NCI-H345 (cell line): Measurements from ENCODE around the gene C9orf152.
"Not testable (repeated sequence)": the region's sequence is repeated elsewhere in the genome, so short reads cannot be mapped to it uniquely, and the experiment has no call there.

ENCODE experiments used
- DNase-seq: peaks from one replicate; lab custom pipeline; 2025; lab: John Stamatoyannopoulos, UW

The C9orf152 gene

DNA sequence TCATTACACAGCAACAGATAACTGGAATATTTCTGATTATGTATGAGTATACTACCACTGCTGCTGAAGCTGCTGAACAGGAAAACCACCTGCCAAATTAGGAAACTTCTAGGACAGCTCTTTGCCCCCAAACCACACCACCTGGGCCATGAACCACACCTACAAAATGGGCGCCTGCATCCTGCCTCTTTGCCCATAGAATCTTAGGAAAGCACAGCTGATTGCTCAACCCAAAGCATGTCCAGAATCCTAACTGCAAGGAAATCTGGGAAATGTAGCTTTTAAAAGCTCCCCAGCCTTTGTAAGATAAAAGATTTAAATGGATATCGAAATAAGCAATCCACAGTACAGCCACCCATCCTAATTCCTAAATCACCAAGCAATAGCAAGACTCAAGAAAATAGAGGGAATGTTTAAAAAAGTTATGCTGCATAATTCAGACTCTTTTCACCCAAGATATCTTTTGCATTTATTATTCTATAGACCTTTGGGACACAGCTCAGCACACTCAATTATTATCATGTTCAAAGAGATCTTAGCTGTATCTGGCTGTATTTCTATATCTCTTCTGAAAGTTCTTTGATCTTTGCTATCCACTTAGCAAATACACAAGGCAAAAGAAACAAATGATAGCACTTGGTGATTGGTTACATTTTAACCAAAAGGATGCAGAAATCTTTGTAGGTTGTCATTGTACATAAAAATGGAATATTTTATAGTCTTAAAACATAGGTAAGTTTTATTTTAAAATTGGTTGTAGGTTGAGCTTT is 6.8 kb upstream of the C9orf152 start:
- DNase-seq, result no peak

DNA sequence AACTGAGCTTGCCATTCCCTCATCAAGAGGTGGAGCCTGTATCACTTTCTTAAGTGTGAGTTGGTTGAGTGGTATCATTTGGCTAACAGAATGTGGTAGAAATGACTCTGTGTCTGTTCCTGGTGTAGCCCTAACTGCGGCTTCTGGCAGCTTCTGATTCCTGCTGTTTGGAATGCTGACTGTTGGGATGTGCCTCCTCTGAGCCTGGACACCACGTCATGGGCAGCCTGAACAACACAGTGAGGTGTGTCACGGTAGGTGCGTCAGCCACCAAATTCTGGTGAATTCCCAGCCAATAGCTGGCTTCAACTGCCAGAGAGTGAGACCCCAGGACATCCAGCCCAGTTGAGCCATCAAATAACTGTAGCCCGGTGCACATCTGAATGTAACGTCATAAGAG is 6.1 kb upstream of the C9orf152 start:
- DNase-seq, result no peak

DNA sequence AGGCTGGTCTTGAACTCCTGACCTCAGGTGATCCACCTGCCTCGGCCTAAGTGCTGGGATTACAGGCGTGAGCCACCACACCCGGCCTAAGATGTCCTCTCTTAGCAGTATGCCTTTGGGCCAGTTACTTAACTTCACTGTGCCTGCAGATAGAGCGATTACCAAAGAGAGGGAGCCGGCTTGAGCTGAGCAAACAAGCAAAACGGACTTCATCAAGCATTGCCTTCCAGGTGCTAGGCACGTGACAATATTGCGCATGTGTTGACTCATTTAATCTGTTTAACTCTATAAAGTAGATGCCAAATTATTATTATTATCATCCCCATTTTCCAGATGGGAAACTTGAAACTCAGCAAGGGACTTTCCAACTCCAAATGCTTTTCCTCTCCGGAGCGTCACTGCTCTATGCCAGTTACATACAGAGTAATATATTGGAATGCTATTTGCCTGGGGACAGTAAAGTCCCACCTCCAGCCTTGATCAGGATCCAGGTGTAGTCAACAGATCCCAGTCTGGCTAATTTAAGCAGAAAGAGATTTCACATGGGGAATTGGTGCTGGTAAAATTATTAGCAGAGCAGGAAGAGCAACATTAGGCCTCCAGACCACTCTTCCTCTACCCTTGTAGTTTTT is 5.6 kb upstream of the C9orf152 start:
- DNase-seq, result no peak

DNA sequence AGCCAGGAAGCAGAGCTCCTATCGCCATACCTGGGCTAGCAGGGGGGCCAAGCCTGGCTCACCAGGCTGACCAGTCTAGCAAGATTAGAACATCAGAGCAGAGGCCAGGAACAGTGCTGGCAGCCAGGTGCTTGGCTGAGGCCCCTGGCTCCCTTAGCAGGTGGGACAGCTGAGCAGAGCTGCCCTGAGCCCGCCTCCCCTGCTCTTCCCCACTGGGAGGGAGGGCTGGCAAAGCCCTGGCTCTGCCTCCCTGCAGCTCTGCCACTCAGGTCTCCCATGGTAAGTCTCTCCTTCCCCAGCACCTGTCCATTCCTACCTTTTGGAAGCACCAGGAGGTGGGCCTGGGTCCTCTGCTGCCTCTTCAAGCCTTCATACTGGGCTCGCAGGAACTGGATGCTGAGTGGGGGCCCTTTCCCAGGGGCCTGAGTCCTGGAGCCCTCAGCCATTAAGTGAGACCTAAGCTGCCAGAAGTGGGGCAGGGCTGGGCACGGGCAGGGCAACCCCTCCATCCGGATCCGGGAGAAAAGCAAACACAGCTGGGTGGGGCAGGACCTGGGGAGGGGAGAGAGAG is 803 bp downstream of the C9orf152 start:
- peak; percentile 61 for DNase-seq

DNA sequence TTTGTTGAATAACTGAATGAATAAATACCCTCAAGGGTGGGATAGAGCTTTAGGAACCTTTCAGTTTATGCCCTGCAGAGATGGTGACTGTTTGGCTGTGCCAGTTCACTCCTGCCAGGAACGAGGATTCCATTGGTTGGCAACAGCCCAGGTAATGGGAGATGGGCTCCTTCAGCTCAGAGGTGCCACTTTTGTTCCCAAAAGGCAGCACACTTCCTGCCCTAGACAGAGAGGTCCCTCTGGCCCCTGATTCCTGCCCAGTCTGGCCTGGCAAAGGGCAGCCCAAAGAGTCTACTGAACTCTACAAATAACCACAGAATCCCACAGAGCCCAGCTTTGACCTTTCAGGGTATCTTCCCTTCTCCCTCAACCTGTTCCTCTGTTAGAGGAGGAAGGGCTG is 1.6 kb downstream of the C9orf152 start:
- peak; percentile 8 for DNase-seq

DNA sequence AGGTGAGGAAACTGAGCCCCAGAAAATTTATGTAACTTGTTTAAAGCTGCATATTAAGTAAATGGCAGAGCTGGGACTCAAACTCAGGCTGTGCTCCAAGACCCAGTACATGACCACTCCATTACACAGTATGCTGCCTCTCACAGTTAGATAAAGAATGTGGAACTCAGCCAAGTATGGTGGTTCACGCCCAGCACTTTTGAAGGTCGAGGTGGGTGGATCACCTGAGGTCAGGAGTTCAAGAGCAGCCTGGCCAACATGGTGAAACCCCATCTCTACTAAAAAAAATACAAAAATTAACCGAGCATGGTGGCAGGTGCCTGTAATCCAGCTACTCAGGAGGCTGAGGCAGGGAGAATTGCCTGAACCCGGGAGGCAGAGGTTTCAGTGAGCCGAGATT is 2.3 kb downstream of the C9orf152 start:
- not testable (repeated sequence) for DNase-seq

DNA sequence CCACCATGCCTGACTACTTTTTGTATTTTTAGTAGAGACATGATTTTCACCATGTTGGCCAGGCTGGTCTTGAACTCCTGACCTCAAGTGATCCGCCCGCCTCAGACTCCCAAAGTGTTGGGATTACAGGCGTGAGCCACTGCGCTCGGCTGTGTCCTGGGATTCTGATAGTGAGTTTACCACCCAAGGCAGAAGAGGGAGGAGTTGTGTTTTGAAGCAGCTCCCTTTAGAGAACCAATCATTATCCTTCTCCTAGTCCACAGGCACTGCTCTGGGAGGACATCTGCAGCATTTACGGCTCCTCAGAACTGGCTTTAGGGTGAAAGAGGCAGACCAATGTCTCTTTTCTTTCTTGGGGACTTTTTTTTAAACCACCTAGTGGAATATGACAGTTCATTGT is 5.7 kb downstream of the C9orf152 start:
- no peak for DNase-seq

DNA sequence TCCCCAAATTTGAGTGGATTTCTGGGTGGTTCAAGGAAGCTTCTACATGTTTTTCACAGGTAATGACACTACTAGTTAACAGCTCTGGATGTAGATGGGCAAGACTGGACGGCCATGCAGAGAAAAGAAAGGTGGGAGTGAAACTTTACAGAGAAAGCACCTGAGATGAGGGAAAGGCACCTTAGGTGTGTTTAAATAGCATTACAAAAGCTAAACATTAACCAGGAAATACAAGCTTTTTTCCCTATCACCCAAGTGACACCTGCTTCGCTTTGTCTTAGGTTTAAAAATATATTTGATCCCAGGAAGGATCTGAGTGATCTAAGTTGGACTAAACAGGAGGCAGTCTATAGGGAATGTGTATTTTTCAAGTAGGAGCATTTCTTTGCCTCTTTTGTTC is 8.3 kb downstream of the C9orf152 start:
- no peak for DNase-seq

DNA sequence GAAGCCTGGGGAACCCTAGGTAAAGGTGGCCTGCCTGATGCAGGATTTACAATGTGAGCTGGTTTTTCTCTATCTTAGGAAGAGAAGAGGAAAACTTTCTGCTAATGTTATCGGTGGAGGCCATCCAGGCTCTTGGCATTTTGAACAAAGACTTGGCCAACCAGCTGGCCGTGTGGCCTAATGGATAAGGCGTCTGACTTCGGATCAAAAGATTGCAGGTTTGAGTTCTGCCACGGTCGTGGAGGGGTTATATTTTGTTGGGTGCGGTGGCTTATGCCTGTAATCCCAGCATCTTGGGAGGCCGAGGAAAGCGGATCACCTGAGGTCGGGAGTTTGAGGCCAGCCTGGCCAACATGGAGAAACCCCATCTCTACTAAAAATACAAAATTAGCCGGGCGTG is 9.6 kb downstream of the C9orf152 start:
- no peak for DNase-seq

DNA sequence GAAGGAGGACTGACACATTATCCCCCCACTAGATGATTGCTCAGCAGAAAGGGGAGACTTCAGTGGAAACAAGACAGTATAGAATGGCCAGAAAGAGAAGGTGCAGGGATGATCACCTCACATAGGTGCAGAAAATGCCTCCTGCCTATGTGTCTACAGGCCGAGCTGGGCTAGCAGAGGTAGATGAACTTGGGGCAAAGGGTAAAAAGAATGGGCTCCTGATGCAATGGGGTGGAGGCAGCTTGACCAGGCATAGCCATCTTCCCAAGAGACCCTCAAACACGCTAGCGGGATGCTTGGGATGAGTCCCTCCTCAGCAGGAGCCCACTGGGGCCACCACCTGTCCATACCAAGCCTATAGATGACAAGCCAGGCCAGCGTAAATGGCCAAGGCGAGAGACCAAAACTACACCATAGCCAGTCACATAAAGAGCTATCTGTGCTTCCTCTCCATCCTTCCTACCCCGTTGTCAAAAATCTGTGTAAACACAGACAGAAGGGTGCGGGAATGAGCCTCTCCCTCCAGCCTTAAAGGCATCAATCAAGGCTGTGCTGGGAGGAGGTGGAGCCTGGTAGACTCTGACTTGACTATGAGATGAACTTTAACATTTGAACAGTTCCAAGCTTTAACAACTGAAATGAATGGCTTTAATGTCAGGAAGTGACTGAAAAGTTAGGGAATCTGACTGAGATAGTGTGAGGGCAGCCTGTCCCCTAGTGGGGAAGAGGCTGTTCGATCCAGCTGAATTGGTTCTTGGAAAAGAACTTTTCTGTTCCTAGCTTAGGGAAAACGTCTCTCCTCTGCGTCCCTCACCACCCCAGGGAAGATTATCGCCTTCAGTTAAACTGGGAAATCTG is 10.4 kb downstream of the C9orf152 start:
- no peak for DNase-seq

DNA sequence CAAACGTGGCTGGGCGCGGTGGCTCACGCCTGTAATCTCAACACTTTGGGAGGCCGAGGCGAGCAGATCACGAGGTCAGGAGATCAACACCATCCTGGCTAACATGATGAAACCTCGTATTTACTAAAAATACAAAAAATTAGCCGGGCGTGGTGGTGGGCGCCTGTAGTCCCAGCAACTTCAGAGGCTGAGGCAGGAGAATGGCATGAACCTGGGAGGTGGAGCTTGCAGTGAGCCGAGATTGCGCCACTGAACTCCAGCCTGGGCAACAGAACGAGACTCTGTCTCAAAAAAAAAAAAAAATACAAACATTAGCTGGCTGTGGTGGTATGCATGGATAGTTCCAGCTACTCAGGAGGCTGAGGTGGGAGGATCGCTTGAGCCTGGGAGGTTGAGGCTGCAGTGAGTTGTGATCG is 11.9 kb downstream of the C9orf152 start:
- DNase-seq, result not testable (repeated sequence)

DNA sequence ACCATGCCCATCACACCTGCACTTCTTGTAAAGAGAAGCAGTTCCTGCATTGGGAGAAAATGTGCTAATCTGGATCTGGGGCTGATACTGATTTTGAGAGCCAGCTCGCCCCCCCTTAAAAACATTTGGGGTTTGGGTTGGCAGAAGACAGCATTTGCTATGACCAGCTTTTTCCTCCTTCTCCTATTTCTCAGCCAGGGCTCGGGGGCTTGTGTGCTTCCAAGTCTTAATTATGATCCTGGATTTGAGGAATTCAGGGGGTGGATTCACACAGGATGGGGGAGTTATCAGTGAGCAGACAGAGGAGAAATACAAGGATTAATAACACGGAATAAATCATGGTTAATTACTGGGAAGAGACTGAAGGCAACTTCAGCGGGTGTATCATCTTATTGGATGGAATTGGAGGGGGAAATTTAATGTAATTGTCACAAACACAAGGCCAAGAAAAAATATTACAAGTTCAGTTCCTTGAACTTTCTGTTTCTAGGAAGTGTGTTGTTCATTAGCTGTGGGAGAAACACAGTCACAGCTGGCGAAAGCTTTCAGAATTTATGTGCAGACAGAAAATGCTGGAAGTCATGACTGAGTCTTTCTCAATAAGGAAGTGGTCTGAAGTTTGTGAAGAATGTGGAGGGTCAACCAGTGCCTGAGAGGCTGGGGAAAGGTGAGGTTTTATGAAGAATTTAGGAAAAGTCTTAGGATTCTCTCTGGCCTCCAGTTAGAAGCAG is 15.3 kb downstream of the C9orf152 start:
- no peak for DNase-seq

DNA sequence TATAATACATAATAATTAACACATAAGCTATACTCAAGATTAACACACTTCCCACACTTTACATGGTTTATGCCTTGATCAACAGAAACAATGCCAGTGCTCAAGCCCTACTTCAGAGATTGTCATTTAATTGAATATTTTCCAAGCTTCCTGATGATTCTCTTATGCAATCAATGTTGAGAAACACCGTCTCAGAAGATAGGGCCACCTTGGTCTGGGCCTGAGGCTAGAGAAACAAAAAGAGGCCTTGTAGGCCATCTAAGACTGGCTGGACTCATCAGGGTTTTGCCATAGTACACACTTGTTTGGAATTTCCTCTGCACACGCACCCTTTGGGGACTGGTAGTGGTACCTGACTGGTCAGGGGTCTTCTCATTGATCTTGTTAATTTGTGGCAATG is 16.3 kb downstream of the C9orf152 start:
- DNase-seq, result no peak

DNA sequence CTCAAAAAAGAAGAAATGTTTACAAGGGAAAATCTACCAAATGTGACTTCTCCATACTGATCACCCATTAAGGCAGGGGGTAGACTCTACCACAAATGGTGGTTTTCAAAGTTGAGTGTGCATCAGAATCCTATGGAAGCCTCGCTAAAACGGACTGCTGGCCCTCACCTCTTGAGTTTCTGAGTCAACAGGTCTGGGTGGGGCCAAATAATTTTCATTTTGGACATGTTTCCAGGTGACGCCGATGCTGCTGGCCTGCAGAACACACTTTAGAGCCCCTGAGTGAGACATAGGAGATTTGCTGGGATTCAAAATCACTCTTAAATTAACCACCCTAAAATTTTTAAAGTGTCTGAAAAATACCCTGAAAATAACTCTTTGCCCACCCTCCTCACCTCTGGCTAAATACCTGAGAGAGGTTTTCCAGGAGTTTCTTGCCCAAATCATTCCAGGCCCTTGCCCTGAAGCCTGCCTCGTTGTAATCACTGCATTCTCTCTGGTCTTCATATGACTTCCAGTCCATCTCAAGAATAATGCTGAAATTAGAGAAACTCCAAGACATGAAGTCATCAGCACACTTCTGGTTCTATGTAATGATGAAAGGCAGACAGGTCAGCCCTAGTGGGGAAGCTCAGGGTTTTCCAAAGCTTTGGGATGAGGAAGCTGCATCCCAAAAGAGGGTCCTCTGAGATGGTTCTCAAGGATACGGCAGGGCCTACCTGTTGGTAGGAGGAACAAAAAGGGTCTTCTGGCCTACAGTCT is 18.2 kb downstream of the C9orf152 start:
- no peak for DNase-seq

DNA sequence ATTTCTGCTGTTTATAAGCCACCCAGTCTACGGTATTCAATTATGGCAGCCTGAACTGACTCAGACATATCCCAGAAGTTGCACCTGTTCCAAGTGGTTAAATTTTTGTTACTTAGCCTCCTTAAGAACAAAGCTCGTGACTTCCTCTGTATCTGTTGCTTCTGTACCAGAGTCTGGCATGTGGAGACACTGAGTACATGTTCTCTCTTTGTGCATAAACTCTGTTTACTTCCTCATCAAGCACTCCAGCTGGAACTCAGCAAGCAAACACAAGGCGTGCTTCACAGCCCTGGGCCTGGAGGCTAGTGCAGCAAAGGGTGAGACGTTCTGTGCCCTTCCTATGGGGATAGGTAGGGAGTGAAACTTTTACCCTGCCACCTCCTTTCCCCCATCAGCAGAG is 19.0 kb downstream of the C9orf152 start:
- DNase-seq, result peak; percentile 41

DNA sequence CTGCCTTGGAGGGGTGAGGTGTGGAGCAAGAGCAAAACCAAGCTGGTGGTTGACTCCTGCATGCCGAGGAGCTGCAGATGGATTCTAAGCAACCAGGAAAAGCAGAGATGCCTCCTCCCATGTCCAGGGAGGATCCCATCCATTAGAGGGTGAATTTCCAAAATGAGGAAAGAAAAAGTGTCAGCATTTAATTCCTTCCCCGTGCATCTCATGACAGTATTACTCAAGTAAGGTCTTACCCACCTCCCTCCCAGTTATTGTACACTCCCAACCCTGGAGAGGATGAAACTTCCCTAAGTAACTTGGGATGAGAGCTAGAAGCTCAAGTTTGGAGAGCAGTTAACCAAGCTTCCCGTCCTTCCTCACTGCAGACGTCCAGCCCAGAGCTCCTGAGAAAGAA is 19.9 kb downstream of the C9orf152 start:
- DNase-seq, result no peak

DNA sequence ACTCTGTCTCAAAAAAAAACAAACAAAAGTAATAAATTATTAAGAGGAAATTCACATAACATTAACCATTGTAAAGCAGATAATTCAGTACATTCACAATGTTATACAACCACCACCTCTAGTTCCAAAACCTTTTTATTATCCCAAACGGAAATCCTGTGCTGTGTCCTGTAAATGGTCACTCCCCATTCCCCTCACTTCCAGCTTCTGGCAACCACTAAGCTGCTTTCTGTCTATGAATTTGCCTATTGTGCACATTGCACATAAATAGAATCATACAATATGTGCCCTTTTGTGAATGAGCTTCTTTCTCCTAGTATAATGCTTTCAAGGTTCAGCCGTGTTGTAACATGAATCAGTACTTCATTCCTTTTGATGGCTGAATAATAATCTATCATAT is 20.8 kb downstream of the C9orf152 start:
- no peak for DNase-seq

DNA sequence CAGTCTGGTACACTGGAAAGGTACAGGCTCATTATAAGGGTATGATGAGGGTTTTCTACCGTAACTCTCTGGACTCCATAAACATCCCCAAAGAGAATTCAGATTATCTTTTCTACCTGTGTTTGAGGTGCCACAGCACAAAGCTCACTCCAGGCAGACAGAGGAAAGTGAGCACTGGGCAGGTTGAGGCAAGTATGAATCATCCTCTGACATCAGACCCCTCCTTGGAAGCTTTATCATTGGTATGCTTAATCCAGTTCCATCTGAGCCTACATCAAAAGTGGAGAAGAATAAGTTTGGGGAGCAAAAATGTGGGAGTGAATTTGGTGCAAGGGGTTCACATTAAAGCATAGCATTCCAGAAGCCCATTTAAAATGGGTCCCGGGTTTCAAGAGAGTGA is 21.7 kb downstream of the C9orf152 start:
- no peak for DNase-seq

DNA sequence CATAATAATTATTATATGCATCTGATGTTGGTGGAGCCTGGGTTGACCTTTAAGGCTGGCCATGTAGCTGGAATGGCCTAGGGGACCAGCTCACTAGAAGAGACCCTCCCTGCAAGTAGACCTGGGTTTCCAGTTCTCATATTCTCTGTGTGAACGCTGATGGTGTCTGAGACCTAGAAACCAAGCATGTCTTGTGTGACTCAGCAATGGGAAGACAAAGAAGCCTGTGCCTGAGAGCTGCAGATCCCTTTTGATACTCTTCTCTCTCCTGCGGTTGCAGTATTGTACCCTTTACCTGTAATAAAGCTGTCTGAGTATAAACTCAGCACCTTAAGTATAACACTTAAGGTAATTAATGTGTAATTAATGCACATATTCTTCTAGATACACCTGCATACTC is 22.2 kb downstream of the C9orf152 start:
- DNase-seq, result no peak

DNA sequence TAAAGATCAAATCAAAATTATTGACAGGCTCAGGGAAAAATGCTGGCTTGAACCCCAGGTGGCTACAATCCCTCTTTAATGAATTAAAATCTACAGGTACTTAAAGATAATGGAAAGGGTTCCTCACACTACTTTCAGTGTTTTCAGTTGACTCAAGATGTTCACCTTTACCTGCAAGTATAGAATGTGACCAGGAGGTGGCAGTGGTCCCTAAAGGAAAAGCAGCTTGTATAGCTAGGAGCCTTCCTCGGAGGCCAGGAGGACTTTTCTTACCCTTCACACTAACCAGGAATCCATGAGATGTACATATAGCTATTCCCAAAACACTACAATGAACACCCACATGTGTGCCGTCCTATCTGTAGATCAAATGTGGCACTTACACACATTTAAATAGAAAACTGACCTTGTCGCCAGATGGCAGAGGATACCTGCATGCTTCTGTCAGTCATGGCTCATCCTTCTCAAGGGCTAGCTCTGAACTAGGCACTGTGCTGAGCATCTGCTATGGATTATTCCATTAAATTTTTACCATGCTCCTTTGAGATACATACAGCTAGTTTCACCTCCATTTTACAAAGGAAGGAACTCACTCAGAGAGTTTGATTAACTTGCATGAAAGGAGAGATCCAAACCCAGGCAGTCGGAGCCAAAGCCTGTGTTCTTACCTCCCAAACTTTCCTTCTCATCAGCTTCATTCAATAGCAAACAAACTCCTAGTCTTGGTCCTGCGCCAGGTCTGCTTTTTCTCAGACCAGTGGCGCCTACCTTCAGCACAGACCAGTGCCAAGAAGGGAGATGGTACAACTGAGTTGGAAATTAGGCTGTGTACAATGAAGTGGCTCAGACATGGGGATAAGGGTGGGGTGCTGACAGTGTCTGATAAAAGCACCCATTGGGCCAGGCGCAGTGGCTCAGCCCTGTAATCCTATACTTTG is 24.5 kb downstream of the C9orf152 start:
- DNase-seq, result peak; percentile 70
